ENCODE measurements around the gene HRG.

Gene HRG

DNA sequence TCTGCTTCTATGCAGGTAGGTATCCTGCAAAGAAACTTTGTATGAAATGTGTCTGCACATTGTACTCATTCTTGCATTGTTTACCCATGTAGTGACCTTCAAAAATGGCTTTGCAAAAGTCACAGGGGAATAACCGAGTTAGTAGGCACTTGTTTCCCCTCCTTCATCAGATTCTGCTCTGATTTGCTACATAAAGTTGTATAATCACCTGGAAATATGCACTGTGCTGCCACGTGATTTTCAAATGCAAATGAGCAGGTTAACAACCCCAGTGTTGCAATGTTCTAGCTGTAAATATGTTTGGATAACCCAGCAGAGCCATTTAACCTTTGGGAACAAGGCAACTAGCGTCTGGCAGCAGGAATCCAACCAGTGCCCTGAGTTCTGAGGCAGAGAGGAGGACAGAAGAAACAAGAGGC is 51.2 kb downstream of the HRG start, which contains the start of gene KNG1:
Gene KNG1 (plus strand): TSS at position 321 of the 419 bp plus-strand sequence. CDS start 184 bp downstream, outside the sequence.
- Mint-ChIP-seq H3K4me1 (ENCODE audit: low read depth) (peaks cover 3% of the 10 kb centered on the region), H3K9me3 (ENCODE audit: low read depth) (no peaks in the 10 kb centered on the region)

DNA sequence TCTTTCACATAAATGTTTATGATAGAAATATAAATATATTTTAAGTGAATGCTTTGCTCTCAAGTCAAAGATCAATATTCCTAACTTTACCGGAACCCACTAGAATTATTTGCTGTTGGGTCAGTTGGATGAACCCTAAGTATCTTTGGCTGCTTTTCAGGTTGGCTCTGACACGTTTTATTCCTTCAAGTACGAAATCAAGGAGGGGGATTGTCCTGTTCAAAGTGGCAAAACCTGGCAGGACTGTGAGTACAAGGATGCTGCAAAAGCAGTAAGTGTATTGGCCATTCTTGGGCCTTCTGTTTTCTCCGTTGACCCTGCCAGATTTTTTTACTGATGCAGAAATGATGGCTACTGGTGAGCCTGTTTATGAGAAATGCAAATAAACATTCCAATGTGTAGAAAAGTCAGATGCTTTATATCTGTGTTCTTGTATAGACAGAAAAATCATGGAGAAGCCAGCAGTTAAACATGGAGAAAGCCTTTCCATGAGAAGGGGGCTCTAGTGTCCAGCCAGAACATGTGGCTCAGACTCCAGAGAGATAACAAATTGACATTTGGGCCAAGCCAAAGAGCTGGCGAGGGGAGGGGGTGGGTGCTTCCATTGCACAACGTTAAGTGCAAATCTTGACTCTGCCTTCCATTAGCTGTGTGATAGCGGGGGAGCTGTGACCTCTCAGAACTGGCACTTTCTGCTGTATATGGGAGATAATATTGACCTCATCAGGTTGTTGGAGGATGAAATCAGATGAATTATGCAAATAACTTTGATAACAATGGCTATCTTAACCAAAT is 54.3 kb downstream of the HRG start:
- H3K9me3 Mint-ChIP-seq (ENCODE audit: low read depth) = no peaks in the 10 kb centered on the region
- H3K4me3 Mint-ChIP-seq = no peak overlapping the region
- H3K27ac Mint-ChIP-seq = no peak overlapping the region
- H3K36me3 Mint-ChIP-seq = peaks cover 2% of the 10 kb centered on the region
- H3K4me1 Mint-ChIP-seq (ENCODE audit: low read depth) = peaks cover 3% of the 10 kb centered on the region
- H3K27me3 Mint-ChIP-seq = no peaks in the 10 kb centered on the region

More for the DNA sequence above, 51.2 kb downstream of the HRG start, which contains the start of gene KNG1:
- H3K27me3 Mint-ChIP-seq = no peaks in the 10 kb centered on the region
- no peak within 1 kb of the TSS for H3K27ac Mint-ChIP-seq
- H3K36me3 Mint-ChIP-seq = peaks cover 2% of the 10 kb centered on the region
- no peak within 1 kb of the TSS for H3K4me3 Mint-ChIP-seq

DNA sequence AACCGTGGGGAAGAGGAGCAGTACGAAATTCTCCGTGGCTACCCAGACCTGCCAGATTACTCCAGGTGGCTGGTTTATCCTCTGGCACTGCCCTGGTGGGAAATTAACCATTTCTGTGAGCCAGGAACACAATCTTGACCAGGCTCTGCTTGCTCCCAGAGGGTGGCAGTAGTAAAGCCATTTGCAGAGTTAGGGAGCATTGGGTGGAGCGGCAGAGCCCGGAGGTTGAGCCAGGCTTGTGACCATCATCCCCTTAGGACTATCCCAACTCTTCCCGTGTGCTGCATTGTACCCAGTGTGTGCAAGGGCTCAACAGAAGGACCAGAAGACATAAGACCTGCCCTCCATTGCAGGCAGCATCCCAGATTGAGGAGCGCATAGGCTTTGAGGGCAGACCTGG is 56.6 kb downstream of the HRG start:
- Mint-ChIP-seq H3K27ac (no peak overlapping the region), H3K4me3 (no peak overlapping the region), H3K27me3 (no peaks in the 10 kb centered on the region), H3K9me3 (ENCODE audit: low read depth) (no peaks in the 10 kb centered on the region), H3K4me1 (ENCODE audit: low read depth) (peaks cover 3% of the 10 kb centered on the region), H3K36me3 (peaks cover 2% of the 10 kb centered on the region)

DNA sequence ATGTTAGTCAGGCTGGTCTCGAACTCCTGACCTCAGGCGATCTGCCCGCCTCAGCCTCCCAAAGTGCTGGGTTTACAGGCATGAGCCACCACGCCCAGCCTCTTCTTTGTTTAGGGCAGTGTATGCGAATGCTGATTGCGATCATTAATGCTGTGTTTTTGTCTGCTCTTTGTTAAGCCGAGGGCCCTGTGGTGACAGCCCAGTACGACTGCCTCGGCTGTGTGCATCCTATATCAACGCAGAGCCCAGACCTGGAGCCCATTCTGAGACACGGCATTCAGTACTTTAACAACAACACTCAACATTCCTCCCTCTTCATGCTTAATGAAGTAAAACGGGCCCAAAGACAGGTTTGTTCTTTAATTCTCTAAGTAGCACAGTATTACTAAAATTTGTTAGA is 59.1 kb downstream of the HRG start:
- Mint-ChIP-seq H3K27me3 (no peaks in the 10 kb centered on the region), H3K9me3 (ENCODE audit: low read depth) (no peaks in the 10 kb centered on the region), H3K36me3 (no peaks in the 10 kb centered on the region), H3K4me3 (no peak overlapping the region), H3K4me1 (ENCODE audit: low read depth) (no peaks in the 10 kb centered on the region), H3K27ac (no peak overlapping the region)
